Measurements from ENCODE around the gene SCMH1.

GRCh38 chr1:41199375-41199774, 42.7 kb downstream of the SCMH1 start:
- no peak for TF ChIP-seq POLR2A (IDR thresholded peaks at IDR 0.05)
- no peak for TF ChIP-seq CTCF (IDR thresholded peaks at IDR 0.05)

Measured in upper lobe of left lung (tissue), 4 donors.